ENCODE data around the gene SLC24A3. TPM values are rescaled to one million over a fixed set of nuclear protein-coding genes. Genes with fewer than 3 reads are reported as not detected.

SLC24A3 gene
- polyA plus RNA-seq, 1 donor (not counting 4 experiments of a cell fraction or from before 2014, with no cell fraction given), result 0.17 TPM

DNA sequence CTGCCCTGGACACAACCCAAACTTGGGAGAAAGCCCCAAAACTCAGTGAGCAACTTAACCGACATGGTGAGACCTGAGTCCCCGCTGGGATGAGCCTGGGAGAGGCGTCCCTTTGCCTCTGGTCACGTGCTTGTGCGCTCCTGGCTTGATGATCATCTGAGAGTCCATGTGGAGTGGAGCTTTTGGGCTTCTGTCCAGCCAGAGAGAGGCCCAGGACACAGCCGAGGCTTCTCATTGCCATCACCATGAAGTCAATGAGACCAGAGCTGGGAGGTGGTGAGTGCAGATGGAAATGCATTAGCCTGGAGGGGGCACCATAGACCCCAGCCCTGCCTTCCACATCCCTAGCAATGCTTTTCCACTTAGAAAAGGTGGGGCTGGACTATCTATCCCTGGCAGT, 250.0 kb downstream of the SLC24A3 start:
- Histone ChIP-seq H3K9me3 (ENCODE audit: control insufficient read depth, low read depth, low read length) (no peaks in the 10 kb centered on the region), H3K79me2 (ENCODE audit: control insufficient read depth, insufficient read depth, low read length) (no peaks in the 10 kb centered on the region), H3K4me2 (ENCODE audit: control insufficient read depth, extremely low read depth, insufficient read depth, low read depth, low read length) (no peak overlapping the region), H3K9ac (ENCODE audit: control insufficient read depth, extremely low read depth, insufficient read depth, low read length) (no peak overlapping the region), H3K36me3 (ENCODE audit: control insufficient read depth in 2 of 2, extremely low read depth in 1 of 2, insufficient read depth in 2 of 2, low read length in 2 of 2) (no peaks in the 10 kb centered on the region), H3K4me1 (ENCODE audit: control insufficient read depth, extremely low read depth, insufficient read depth, low read length) (no peaks in the 10 kb centered on the region), H3K27me3 (ENCODE audit: control insufficient read depth, extremely low read depth, insufficient read depth, low read length) (no peaks in the 10 kb centered on the region), H3K9me1 (ENCODE audit: control insufficient read depth, extremely low read depth, insufficient read depth, low read length) (no peaks in the 10 kb centered on the region), H3K27ac (ENCODE audit: control insufficient read depth, insufficient read depth, low read length) (no peak overlapping the region), H4K20me1 (ENCODE audit: control insufficient read depth, extremely low read depth, insufficient read depth, low read length) (no peaks in the 10 kb centered on the region), H3K4me3 (ENCODE audit: control insufficient read depth in 2 of 3, extremely low read depth in 1 of 3, insufficient read depth in 2 of 3, low read depth in 1 of 3, low read length in 3 of 3) (no peak overlapping the region), H2AFZ (ENCODE audit: control insufficient read depth, low read length) (no peak overlapping the region)
- no peak for TF ChIP-seq EZH2 (IDR thresholded peaks at IDR 0.05; ENCODE audit: low read length)
- TF ChIP-seq, protein P1, sequence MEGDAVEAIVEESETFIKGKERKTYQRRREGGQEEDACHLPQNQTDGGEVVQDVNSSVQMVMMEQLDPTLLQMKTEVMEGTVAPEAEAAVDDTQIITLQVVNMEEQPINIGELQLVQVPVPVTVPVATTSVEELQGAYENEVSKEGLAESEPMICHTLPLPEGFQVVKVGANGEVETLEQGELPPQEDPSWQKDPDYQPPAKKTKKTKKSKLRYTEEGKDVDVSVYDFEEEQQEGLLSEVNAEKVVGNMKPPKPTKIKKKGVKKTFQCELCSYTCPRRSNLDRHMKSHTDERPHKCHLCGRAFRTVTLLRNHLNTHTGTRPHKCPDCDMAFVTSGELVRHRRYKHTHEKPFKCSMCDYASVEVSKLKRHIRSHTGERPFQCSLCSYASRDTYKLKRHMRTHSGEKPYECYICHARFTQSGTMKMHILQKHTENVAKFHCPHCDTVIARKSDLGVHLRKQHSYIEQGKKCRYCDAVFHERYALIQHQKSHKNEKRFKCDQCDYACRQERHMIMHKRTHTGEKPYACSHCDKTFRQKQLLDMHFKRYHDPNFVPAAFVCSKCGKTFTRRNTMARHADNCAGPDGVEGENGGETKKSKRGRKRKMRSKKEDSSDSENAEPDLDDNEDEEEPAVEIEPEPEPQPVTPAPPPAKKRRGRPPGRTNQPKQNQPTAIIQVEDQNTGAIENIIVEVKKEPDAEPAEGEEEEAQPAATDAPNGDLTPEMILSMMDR (optimal IDR thresholded peaks at IDR 0.05 in 1 of 3, IDR thresholded peaks at IDR 0.05 in 1 of 3, conservative IDR thresholded peaks at IDR 0.05 in 1 of 3; ENCODE audit: extremely low read depth in 1 of 3, insufficient read depth in 2 of 3, low read length in 3 of 3), result no peak
- no peak for FAIRE-seq
- DNase-seq (ENCODE audit: low read depth, low spot score), result no peak
- dilution Hi-C loops (cut with MboI; ENCODE audit: extremely low pct_ligation_motif_present, low sequenced_read_pairs), result no loop called here

DNA sequence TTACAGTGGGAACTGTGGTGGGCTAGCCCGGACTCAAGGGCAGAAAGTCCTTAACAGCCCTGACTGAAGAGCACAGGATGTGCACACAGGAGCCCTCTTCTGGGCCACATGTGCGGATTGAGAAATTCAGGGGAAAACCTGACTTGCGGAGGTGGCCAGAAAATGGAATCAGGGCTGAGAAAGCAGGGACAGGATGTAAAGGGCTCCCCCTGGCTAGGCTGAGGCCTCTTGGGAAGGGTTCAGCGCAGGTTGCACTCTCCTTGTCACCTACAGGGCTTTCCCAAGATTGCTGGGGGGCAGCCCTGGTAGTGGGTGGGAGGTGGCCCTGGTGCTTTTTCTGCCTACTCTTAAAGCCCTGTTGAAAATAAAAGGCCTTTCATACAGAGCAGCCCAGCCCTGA, 251.2 kb downstream of the SLC24A3 start:
- no peak overlapping the region for H3K4me2 ChIP-seq (ENCODE audit: control insufficient read depth, extremely low read depth, insufficient read depth, low read depth, low read length)
- no peak for FAIRE-seq
- TF ChIP-seq EZH2 (IDR thresholded peaks at IDR 0.05; ENCODE audit: low read length), result no peak
- TF ChIP-seq, protein P1 (optimal IDR thresholded peaks at IDR 0.05 in 1 of 3, IDR thresholded peaks at IDR 0.05 in 1 of 3, conservative IDR thresholded peaks at IDR 0.05 in 1 of 3; ENCODE audit: extremely low read depth in 1 of 3, insufficient read depth in 2 of 3, low read length in 3 of 3), result no peak
- H3K4me1 ChIP-seq (ENCODE audit: control insufficient read depth, extremely low read depth, insufficient read depth, low read length), result no peaks in the 10 kb centered on the region
- dilution Hi-C loops (cut with MboI; ENCODE audit: extremely low pct_ligation_motif_present, low sequenced_read_pairs), result no loop called here
- no peak overlapping the region for H3K4me3 ChIP-seq (ENCODE audit: control insufficient read depth in 2 of 3, extremely low read depth in 1 of 3, insufficient read depth in 2 of 3, low read depth in 1 of 3, low read length in 3 of 3)
- H2AFZ ChIP-seq (ENCODE audit: control insufficient read depth, low read length), result no peak overlapping the region
- no peak overlapping the region for H3K9ac ChIP-seq (ENCODE audit: control insufficient read depth, extremely low read depth, insufficient read depth, low read length)
- H3K9me3 ChIP-seq (ENCODE audit: control insufficient read depth, low read depth, low read length), result no peaks in the 10 kb centered on the region
- no peaks in the 10 kb centered on the region for H3K79me2 ChIP-seq (ENCODE audit: control insufficient read depth, insufficient read depth, low read length)
- H3K9me1 ChIP-seq (ENCODE audit: control insufficient read depth, extremely low read depth, insufficient read depth, low read length), result no peaks in the 10 kb centered on the region
- H3K36me3 ChIP-seq (ENCODE audit: control insufficient read depth in 2 of 2, extremely low read depth in 1 of 2, insufficient read depth in 2 of 2, low read length in 2 of 2), result no peaks in the 10 kb centered on the region
- H4K20me1 ChIP-seq (ENCODE audit: control insufficient read depth, extremely low read depth, insufficient read depth, low read length), result no peaks in the 10 kb centered on the region
- no peaks in the 10 kb centered on the region for H3K27me3 ChIP-seq (ENCODE audit: control insufficient read depth, extremely low read depth, insufficient read depth, low read length)
- DNase-seq (ENCODE audit: low read depth, low spot score), result no peak
- no peak overlapping the region for H3K27ac ChIP-seq (ENCODE audit: control insufficient read depth, insufficient read depth, low read length)
